ENCODE results near the gene OXSM.

DNA sequence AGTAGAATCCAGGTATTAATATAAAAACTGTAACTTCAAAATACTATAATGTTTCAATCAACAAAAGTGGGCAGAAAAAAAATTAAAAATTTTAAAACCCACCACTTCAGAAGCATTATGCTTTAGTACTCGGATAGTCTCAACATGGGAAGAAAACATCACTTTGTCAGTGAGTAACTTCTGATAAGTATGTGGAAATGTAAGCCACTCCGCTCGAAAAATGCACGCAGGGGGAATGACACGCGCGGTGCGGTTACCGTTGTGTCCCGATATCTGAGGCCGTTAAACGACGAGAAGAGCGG is 7.3 kb upstream of the OXSM start:
- no peak for TF ChIP-seq POLR2AphosphoS5 (IDR thresholded peaks at IDR 0.05)
- no peak for TF ChIP-seq POLR2A (IDR thresholded peaks at IDR 0.05)
- TF ChIP-seq, protein P1, sequence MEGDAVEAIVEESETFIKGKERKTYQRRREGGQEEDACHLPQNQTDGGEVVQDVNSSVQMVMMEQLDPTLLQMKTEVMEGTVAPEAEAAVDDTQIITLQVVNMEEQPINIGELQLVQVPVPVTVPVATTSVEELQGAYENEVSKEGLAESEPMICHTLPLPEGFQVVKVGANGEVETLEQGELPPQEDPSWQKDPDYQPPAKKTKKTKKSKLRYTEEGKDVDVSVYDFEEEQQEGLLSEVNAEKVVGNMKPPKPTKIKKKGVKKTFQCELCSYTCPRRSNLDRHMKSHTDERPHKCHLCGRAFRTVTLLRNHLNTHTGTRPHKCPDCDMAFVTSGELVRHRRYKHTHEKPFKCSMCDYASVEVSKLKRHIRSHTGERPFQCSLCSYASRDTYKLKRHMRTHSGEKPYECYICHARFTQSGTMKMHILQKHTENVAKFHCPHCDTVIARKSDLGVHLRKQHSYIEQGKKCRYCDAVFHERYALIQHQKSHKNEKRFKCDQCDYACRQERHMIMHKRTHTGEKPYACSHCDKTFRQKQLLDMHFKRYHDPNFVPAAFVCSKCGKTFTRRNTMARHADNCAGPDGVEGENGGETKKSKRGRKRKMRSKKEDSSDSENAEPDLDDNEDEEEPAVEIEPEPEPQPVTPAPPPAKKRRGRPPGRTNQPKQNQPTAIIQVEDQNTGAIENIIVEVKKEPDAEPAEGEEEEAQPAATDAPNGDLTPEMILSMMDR (IDR thresholded peaks at IDR 0.05), result no peak
- no peak for TF ChIP-seq EP300 (IDR thresholded peaks at IDR 0.05)
